Spleen (tissue), 7 donors: ENCODE measurements around the gene SETSIP.

ENCODE experiments used
- POLR2A ChIP-seq, 3 donors: fragments of 450-650 bp; IDR thresholded peaks; one replicate each; pipeline ENCODE4 v1.5.1; 2017; ENCODE audit warnings: antibody characterized with exemption in 3 of 3, mild to moderate bottlenecking in 1 of 3
- POLR2AphosphoS5 ChIP-seq, 3 donors: sonication (generic); formaldehyde crosslinking; IDR thresholded peaks; one replicate each; pipeline ENCODE4 v1.5.1; 2017; ENCODE audit warnings: antibody characterized with exemption in 3 of 3
- TF ChIP-seq, protein P1 (sequence below), 11 experiments: fragments of 200-600 bp in 7 of 11; fragments of 450-650 bp in 4 of 11; sonication (generic) in 4 of 11; IDR thresholded peaks in 8 of 11; conservative IDR thresholded peaks in 3 of 11; 1 replicate in 7 of 11; 2 replicates in 4 of 11; pipeline versions ENCODE4 v1.4.0 to v1.8.0; 2016 to 2021; ENCODE audit warnings: antibody characterized with exemption in 11 of 11, inconsistent platforms in 4 of 11, mild to moderate bottlenecking in 1 of 11
- donor health status: DM: no; HTN: no; CAD: no; lungs with moderate emphysema.
- donor health status: DM: no; HTN: no; CAD: no.
- donor health status: DM: no; HTN: no; CAD: no.

DNA sequence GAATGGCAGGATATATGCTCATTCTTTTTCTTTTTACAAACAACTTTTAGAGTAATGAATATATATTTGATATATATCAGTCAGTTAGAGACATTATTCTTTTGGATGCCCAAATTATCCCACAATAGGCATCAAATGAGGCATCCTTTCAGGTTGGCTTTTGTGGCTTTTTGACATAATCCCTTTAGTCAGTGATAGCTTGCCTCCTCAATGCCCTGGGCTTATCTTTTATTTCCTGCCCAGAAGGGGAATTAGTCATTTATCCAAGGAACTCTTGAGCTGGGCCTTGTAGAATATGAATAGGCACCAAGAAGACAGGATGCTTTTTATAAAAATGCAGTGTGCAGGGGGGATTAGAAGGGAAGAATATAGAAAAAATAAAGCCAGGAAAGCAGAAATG is 23.3 kb downstream of the SETSIP start:
- TF ChIP-seq POLR2A (IDR thresholded peaks at IDR 0.05) (no peak), POLR2AphosphoS5 (IDR thresholded peaks at IDR 0.05) (no peak)
- TF ChIP-seq, protein P1, sequence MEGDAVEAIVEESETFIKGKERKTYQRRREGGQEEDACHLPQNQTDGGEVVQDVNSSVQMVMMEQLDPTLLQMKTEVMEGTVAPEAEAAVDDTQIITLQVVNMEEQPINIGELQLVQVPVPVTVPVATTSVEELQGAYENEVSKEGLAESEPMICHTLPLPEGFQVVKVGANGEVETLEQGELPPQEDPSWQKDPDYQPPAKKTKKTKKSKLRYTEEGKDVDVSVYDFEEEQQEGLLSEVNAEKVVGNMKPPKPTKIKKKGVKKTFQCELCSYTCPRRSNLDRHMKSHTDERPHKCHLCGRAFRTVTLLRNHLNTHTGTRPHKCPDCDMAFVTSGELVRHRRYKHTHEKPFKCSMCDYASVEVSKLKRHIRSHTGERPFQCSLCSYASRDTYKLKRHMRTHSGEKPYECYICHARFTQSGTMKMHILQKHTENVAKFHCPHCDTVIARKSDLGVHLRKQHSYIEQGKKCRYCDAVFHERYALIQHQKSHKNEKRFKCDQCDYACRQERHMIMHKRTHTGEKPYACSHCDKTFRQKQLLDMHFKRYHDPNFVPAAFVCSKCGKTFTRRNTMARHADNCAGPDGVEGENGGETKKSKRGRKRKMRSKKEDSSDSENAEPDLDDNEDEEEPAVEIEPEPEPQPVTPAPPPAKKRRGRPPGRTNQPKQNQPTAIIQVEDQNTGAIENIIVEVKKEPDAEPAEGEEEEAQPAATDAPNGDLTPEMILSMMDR (IDR thresholded peaks at IDR 0.05 in 8 of 11, conservative IDR thresholded peaks at IDR 0.05 in 3 of 11), result no peak
